Fibroblast of villous mesenchyme (primary cell): Measurements from ENCODE around the gene DCUN1D4. TPM values are rescaled to one million over a fixed set of nuclear protein-coding genes. Genes with fewer than 3 reads are reported as not detected.
A peak's percentile ranks its signal among the peaks of the same experiment; 100 is the strongest.

Source experiments
- DNase-seq: peaks from one replicate; pipeline ENCODE4 v3.0.0-alpha.2; 2010; ENCODE audit warnings: low read depth
- H3K4me3 ChIP-seq: 2 replicates; pipeline ENCODE4 v1.5.1; 2011; ENCODE audit warnings: low read depth, mild to moderate bottlenecking, low read length
- CTCF ChIP-seq: IDR thresholded peaks from 2 replicates; pipeline ENCODE4 v1.5.1; 2012; ENCODE audit warnings: low read depth, mild to moderate bottlenecking, low read length; ENCODE audit not compliant: insufficient read depth
- total RNA-seq: library from RNA; depleted of rRNA; stranded (reverse); fragments of >200 nt; gene quantifications from 2 replicates; pipeline ENCODE4 v1.2.3, GENCODE V29; 2012

Gene DCUN1D4
- total RNA-seq, 1 donor = 58.3 TPM

DNA sequence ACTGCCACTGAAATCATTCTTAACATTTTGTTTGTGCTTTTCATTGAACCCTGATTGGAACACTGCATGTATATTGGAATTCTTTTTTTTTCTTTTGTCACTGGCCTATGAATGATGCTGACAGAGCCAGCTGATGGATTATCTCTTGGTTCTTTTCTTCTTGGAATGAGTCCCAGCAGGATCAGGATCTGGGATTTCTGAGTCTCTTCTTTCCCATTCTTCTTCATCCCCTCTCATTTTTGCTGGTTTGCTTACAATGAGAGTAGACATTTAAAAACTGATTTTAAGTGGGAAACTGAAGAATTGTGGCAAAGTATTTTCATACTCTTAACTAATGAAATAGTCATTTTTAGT lies 9.0 kb downstream of the DCUN1D4 start:
- DNase-seq = no peak
- no peak for TF ChIP-seq CTCF
- H3K4me3 ChIP-seq = no peak overlapping the region

DNA sequence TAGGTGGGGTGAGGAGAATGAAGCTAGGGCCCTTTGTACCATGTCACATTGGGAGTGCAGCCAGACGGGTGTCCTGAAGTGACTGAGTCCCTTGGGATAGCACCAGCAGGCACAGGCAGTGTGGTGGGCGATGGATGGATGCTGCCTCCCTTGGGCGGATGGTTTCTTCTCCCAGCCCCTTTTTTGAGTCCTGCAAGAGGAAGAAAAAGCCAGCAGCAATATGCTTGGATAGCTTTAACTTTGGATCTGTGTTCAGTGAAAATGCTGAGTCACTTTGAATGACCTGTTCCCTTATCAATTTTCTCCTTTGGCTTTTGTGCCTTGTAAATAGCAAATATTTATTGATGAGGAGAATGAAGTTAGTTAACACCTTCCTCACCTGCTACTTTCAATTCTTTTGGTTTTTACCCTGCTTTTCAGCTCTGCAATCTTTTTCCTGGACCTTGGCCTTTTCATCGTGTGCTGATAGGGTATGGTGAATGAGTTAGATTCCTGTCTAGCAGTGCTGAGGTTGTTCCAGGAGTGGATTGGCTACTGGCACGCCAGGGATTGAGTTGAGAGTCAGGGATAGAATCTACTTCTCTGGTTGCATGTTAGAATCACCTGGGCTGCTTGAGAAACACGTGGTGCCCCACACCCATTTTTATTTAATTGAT lies 10.2 kb downstream of the DCUN1D4 start:
- DNase-seq = peak; percentile 8
- no peak for TF ChIP-seq CTCF

GRCh38 chr4:51855270-51855669 lies 12.3 kb downstream of the DCUN1D4 start:
- no peak for DNase-seq
- TF ChIP-seq CTCF = no peak
- no peak overlapping the region for H3K4me3 ChIP-seq

More for the DNA sequence above, 10.2 kb downstream of the DCUN1D4 start:
- H3K4me3 ChIP-seq = no peak overlapping the region

GRCh38 chr4:51855751-51856150 lies 12.8 kb downstream of the DCUN1D4 start:
- no peak for DNase-seq
- no peak overlapping the region for H3K4me3 ChIP-seq
- no peak for TF ChIP-seq CTCF

GRCh38 chr4:51858605-51859202 lies 15.8 kb downstream of the DCUN1D4 start:
- peak; percentile 14 for DNase-seq
- no peak overlapping the region for H3K4me3 ChIP-seq
- TF ChIP-seq CTCF = no peak

GRCh38 chr4:51859476-51860031 lies 16.6 kb downstream of the DCUN1D4 start:
- H3K4me3 ChIP-seq = no peak overlapping the region
- DNase-seq = peak; percentile 28
- no peak for TF ChIP-seq CTCF
